Stimulated activated memory B cell treated with anti-CD40 and anti-IgM and Interleukin-4, amounts not matched to agents 10 μg/mL and 1 μg/mL and 100 μg/mL, for 72 hours (primary cell): ENCODE measurements around the gene ANAPC13.
A peak's percentile ranks its signal among the peaks of the same experiment; 100 is the strongest.

Source experiments
- ATAC-seq: fragments of 150-1000 bp; cut with Tn5 transposase; 2 replicates; pipeline ENCODE4 v1.10.0; 2021
- H3K27ac Mint-ChIP-seq: one replicate; pipeline ENCODE4 v1.8.0; 2022; ENCODE audit warnings: mild to moderate bottlenecking, mixed read lengths
- H3K27me3 Mint-ChIP-seq: one replicate; pipeline ENCODE4 v1.8.0; 2022; ENCODE audit warnings: mixed read lengths
- H3K36me3 Mint-ChIP-seq: one replicate; pipeline ENCODE4 v1.8.0; 2022; ENCODE audit warnings: mixed read lengths
- H3K4me1 Mint-ChIP-seq: one replicate; pipeline ENCODE4 v1.8.0; 2022; ENCODE audit warnings: mixed read lengths
- H3K4me3 Mint-ChIP-seq: one replicate; pipeline ENCODE4 v1.8.0; 2022; ENCODE audit warnings: mild to moderate bottlenecking, moderate library complexity, mixed read lengths
- H3K9me3 Mint-ChIP-seq: one replicate; pipeline ENCODE4 v1.8.0; 2022; ENCODE audit warnings: mixed read lengths

Gene ANAPC13

DNA sequence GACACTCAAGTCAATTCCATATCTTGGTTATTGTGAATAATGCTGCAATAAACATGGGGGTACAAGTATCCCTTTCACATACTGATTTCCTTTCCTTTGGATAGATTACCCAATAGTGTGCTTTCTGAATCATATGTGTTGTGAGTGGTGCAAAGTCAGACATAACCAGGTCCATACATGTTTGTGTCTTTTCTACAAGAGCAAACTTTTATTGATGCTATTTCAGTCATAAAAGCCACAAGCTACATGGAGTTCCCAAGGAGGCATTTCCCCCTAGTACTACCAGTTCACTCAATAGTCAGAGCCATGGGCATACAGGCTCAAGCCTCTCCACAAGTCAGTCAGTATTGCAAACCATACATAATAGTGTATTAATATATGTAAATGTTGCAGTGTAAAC lies 10.2 kb upstream of the ANAPC13 start:
- Mint-ChIP-seq H3K4me1 (peaks cover 55% of the 10 kb centered on the region), H3K36me3 (peaks cover 58% of the 10 kb centered on the region), H3K27ac (no peak overlapping the region), H3K27me3 (no peaks in the 10 kb centered on the region), H3K4me3 (no peak overlapping the region), H3K9me3 (peaks cover 1% of the 10 kb centered on the region)
- ATAC-seq, result no peak

- peaks cover 48% of the 10 kb centered on the region for H3K4me1 Mint-ChIP-seq
- no peaks in the 10 kb centered on the region for H3K9me3 Mint-ChIP-seq
- H3K27ac Mint-ChIP-seq, result no peak overlapping the region
- ATAC-seq, result no peak
- no peak overlapping the region for H3K4me3 Mint-ChIP-seq
- H3K36me3 Mint-ChIP-seq, result peaks cover 49% of the 10 kb centered on the region
- H3K27me3 Mint-ChIP-seq, result no peaks in the 10 kb centered on the region
Measured at GRCh38 chr3:134494495-134494894, 8.7 kb upstream of the ANAPC13 start.

GRCh38 chr3:134487406-134487805 lies 1.6 kb upstream of the ANAPC13 start:
- no peaks in the 10 kb centered on the region for H3K27me3 Mint-ChIP-seq
- peaks cover 27% of the 10 kb centered on the region for H3K36me3 Mint-ChIP-seq
- peak; percentile 21 for ATAC-seq
- H3K4me3 Mint-ChIP-seq, result peak overlapping the region; percentile 68
- H3K4me1 Mint-ChIP-seq, result peaks cover 54% of the 10 kb centered on the region
- H3K9me3 Mint-ChIP-seq, result no peaks in the 10 kb centered on the region
- peak overlapping the region; percentile 96 for H3K27ac Mint-ChIP-seq

DNA sequence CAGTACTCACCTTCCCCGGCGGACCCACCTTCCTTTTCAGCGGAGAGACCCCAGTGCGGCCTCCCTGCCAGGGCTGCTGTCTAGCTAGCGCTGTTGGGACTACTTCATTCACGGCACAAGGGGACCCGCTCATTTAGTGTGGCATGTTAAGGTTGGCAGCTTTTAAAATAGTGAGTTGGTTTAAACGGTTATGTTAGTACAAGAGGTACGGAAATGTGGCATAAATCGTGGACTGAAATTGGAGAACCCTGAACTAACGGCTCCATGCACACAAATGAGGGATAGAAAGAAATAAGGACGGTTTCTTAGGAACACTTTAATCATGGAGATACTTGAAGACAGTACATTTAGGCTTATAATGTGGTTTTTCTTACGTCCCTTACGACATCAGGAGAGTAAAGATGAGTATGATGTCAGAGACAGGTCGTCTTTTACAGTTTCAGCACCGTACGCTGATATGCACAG lies 824 bp upstream of the ANAPC13 start:
- Mint-ChIP-seq H3K4me3 (peak overlapping the region; percentile 99), H3K27me3 (no peaks in the 10 kb centered on the region), H3K36me3 (peaks cover 29% of the 10 kb centered on the region), H3K9me3 (no peaks in the 10 kb centered on the region), H3K27ac (peak overlapping the region; percentile 96), H3K4me1 (peaks cover 54% of the 10 kb centered on the region)
- peak; percentile 14 for ATAC-seq

DNA sequence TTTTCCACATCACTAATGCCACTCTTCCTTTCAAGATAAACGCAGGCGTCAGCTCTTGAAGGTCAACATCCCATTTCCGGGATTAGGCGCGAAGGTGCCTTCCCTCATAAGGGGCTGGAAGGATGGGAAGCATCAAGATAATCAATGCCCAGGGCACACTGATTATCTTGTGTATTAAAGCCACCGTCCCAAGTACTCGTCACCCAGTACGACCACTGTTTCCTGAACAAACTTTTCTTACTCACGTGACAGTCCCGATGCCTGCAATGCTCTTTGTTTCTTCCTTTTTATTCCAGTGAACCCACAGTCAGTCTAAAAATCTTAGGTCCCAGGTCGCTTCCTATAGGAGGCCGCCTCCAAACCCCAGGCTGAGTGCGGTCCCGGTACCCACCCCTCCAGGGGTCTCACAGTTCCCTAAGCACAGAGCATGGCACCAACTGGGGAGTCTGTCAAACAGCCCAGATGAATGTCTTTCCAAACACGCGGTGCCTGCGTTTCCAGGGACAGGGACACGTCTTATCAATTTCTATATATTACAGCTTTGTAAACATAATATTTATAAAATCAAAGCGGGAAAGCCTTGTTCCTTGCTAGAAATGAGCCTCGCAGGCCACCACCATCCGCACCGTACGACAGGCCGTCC lies 589 bp downstream of the ANAPC13 start:
- Mint-ChIP-seq H3K9me3 (no peaks in the 10 kb centered on the region), H3K27ac (peak overlapping the region; percentile 96), H3K4me3 (peak overlapping the region; percentile 99), H3K36me3 (peaks cover 32% of the 10 kb centered on the region), H3K4me1 (peaks cover 54% of the 10 kb centered on the region), H3K27me3 (no peaks in the 10 kb centered on the region)
- peak; percentile 25 for ATAC-seq

GRCh38 chr3:134483195-134483900 lies 2.4 kb downstream of the ANAPC13 start:
- Mint-ChIP-seq H3K36me3 (peaks cover 39% of the 10 kb centered on the region), H3K4me3 (no peak overlapping the region), H3K27ac (peak overlapping the region; percentile 96), H3K4me1 (peaks cover 46% of the 10 kb centered on the region), H3K9me3 (no peaks in the 10 kb centered on the region), H3K27me3 (no peaks in the 10 kb centered on the region)
- no peak for ATAC-seq

GRCh38 chr3:134482622-134483021 lies 3.2 kb downstream of the ANAPC13 start:
- Mint-ChIP-seq H3K27ac (peak overlapping the region; percentile 96), H3K27me3 (no peaks in the 10 kb centered on the region)

DNA sequence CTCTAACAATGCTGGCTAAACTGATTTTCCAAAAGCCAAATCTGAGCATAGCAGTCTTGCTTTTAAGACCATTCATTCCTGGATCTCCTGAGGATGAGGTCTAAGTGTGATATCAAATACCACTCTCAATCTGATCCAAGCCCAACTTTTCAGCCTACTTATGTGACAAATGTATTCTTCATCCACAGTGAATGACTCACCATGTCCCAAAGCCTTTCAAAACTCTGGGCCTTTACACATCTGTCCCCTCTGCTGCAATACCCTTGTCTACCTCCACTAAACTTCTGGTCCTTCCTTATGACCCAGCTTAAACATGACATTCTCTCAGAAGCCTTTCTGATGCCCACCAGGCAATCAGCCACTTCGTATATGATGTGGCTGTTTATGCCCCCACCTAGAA lies 4.6 kb downstream of the ANAPC13 start:
- peaks cover 50% of the 10 kb centered on the region for H3K36me3 Mint-ChIP-seq
- H3K27me3 Mint-ChIP-seq, result no peaks in the 10 kb centered on the region
- H3K4me1 Mint-ChIP-seq, result peaks cover 27% of the 10 kb centered on the region
- no peaks in the 10 kb centered on the region for H3K9me3 Mint-ChIP-seq
- no peak for ATAC-seq
- no peak overlapping the region for H3K4me3 Mint-ChIP-seq
- H3K27ac Mint-ChIP-seq, result no peak overlapping the region

More at GRCh38 chr3:134482622-134483021, 3.2 kb downstream of the ANAPC13 start:
- Mint-ChIP-seq H3K36me3 (peaks cover 46% of the 10 kb centered on the region), H3K4me3 (no peak overlapping the region), H3K4me1 (peaks cover 39% of the 10 kb centered on the region), H3K9me3 (no peaks in the 10 kb centered on the region)
- ATAC-seq, result no peak

- Mint-ChIP-seq H3K36me3 (peaks cover 50% of the 10 kb centered on the region), H3K9me3 (no peaks in the 10 kb centered on the region), H3K4me3 (no peak overlapping the region), H3K27ac (no peak overlapping the region), H3K4me1 (peaks cover 27% of the 10 kb centered on the region), H3K27me3 (no peaks in the 10 kb centered on the region)
- no peak for ATAC-seq
Measured at GRCh38 chr3:134480546-134480945, 5.2 kb downstream of the ANAPC13 start.

GRCh38 chr3:134477938-134478337 lies 7.8 kb downstream of the ANAPC13 start:
- Mint-ChIP-seq H3K27me3 (no peaks in the 10 kb centered on the region), H3K9me3 (no peaks in the 10 kb centered on the region), H3K4me1 (peaks cover 5% of the 10 kb centered on the region), H3K27ac (no peak overlapping the region), H3K4me3 (no peak overlapping the region), H3K36me3 (peaks cover 36% of the 10 kb centered on the region)
- ATAC-seq, result no peak

DNA sequence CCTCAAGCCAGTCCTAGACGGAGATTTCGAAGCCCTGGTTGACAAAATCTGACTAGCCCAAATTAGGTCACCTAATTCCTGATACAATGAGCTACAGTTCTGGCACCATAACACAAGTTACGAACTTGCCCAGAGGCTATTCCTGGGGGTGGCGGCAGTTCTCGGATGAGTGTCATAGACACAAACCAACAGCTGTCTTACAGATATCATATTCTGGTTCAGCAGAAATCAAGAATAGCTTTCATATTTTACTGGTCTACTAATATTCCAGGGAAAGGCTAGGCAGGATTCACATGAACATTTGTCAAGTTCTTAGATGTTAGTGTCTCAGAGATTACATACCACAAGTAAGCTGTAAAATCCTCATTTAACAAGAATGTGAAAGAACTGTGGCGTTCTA lies 8.8 kb downstream of the ANAPC13 start:
- no peaks in the 10 kb centered on the region for H3K9me3 Mint-ChIP-seq
- H3K4me3 Mint-ChIP-seq, result no peak overlapping the region
- no peak for ATAC-seq
- H3K27ac Mint-ChIP-seq, result no peak overlapping the region
- H3K27me3 Mint-ChIP-seq, result no peaks in the 10 kb centered on the region
- peaks cover 30% of the 10 kb centered on the region for H3K36me3 Mint-ChIP-seq
- H3K4me1 Mint-ChIP-seq, result no peaks in the 10 kb centered on the region

DNA sequence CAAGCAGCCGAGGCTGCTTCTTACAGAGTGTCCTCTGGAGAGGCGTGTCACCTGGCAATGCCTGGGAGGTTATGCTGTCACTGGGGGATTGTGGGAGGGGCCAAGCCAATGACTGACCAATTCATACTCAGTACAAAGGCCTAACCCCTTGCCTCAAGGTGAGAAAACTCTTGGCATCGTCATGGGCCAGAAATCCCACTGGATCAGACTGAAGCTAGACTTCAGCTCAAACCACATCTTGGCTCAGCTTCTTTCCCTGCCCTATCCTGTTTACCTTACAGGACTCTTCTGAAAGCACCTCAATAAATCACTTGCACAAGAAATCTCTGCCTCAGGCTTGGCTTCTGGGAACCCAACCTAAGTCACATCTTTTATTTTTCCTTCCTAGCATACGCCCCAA lies 9.5 kb downstream of the ANAPC13 start:
- no peak for ATAC-seq
- no peaks in the 10 kb centered on the region for H3K9me3 Mint-ChIP-seq
- no peaks in the 10 kb centered on the region for H3K4me1 Mint-ChIP-seq
- H3K36me3 Mint-ChIP-seq, result peaks cover 32% of the 10 kb centered on the region
- no peak overlapping the region for H3K27ac Mint-ChIP-seq
- no peaks in the 10 kb centered on the region for H3K27me3 Mint-ChIP-seq
- no peak overlapping the region for H3K4me3 Mint-ChIP-seq

GRCh38 chr3:134474956-134475355 lies 10.8 kb downstream of the ANAPC13 start:
- Mint-ChIP-seq H3K27ac (no peak overlapping the region), H3K9me3 (no peaks in the 10 kb centered on the region), H3K4me3 (no peak overlapping the region), H3K4me1 (no peaks in the 10 kb centered on the region), H3K27me3 (no peaks in the 10 kb centered on the region), H3K36me3 (peaks cover 23% of the 10 kb centered on the region)
- ATAC-seq, result no peak

DNA sequence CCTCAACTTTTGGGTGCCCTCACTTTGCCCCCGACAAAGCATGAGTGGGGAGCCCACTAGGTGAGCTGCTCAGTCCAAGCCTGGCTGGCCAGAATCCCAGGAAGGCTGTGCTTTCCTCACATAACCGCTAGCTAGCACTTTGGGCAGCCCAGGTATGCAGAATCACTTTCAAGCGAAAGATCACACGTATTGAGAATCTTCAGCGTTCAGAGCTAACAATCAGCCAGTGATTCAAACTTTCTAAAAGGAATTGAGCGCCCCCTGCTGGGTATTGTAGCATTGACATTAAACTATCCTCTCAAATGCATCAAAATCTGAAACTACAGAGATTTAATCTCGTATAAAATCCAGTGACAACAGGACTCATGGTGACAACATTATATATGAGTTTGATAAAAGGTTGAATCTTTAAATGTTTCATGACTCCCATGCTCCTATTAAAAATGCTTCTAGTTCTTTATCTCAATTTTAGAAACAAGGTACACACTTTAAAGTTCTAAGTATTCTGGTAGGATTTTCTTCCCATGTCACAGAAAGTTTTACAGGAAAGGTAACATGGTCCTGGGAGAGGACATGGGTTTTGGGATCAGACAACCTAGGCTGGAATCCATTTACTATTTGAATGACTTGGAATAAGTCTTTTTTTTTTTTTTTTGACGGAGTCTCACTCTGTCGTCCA lies 11.8 kb downstream of the ANAPC13 start:
- Mint-ChIP-seq H3K36me3 (peaks cover 23% of the 10 kb centered on the region), H3K9me3 (no peaks in the 10 kb centered on the region), H3K4me1 (no peaks in the 10 kb centered on the region), H3K27me3 (no peaks in the 10 kb centered on the region), H3K27ac (no peak overlapping the region), H3K4me3 (no peak overlapping the region)
- peak; percentile 41 for ATAC-seq

DNA sequence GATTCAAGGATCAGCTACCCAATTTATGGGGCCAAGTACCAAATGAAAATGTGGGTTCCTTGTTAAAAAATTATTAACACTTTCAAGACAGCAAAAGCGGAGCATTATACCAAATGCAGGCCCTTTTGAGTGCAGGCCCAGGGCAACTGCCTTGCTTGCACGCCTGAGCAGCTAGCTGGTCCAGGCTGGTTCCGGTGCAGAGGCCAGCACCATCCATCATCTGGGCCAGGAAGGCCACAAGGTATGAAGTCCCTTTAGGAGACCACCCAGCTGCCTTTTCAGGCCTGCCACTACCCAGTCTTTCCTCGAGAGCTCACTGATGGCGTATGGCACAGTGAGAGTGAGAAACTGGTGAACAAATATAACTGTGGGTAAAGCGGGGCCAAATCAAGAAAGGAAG lies 13.0 kb downstream of the ANAPC13 start:
- Mint-ChIP-seq H3K36me3 (peaks cover 12% of the 10 kb centered on the region), H3K27ac (no peak overlapping the region), H3K4me3 (no peak overlapping the region), H3K4me1 (no peaks in the 10 kb centered on the region), H3K9me3 (no peaks in the 10 kb centered on the region), H3K27me3 (no peaks in the 10 kb centered on the region)
- ATAC-seq, result no peak
